ENCODE results near the gene SNURF.

DNA sequence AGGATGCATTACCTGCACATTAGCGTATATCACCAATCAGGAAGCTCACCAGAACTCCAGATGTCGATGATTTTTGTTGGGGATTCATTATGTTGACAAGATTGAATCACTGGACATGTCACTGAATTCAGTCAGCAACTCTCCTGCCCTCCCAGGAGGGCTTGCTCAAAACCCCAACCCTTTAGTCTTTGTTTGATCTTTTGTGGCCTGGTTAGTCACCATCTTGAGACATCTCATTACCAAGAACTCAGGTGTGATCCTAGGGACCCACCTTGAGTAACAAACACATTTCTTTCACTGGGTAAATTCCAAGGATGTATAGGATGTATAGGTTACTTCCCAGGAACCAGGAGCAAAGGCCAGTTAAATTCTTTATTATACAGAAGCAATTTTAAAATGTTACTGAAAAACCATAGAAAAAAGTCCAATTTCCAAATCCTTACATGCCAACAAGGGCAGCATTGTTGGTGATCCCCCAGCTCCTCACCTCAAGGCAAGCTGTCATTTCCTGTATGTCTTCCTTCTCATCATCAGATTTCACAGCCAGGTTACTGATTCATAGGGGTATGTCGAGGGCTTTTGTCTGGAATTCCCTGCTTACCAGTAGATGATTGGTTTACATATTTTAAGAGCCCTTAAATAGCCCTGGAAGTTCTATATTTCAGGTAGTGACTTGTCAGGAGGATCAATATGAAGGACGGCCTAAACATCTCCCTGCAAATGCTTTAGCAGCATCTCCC, 11.7 kb downstream of the SNURF start:
- TF ChIP-seq, protein P1, sequence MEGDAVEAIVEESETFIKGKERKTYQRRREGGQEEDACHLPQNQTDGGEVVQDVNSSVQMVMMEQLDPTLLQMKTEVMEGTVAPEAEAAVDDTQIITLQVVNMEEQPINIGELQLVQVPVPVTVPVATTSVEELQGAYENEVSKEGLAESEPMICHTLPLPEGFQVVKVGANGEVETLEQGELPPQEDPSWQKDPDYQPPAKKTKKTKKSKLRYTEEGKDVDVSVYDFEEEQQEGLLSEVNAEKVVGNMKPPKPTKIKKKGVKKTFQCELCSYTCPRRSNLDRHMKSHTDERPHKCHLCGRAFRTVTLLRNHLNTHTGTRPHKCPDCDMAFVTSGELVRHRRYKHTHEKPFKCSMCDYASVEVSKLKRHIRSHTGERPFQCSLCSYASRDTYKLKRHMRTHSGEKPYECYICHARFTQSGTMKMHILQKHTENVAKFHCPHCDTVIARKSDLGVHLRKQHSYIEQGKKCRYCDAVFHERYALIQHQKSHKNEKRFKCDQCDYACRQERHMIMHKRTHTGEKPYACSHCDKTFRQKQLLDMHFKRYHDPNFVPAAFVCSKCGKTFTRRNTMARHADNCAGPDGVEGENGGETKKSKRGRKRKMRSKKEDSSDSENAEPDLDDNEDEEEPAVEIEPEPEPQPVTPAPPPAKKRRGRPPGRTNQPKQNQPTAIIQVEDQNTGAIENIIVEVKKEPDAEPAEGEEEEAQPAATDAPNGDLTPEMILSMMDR (IDR thresholded peaks at IDR 0.05): no peak
- TF ChIP-seq POLR2A (IDR thresholded peaks at IDR 0.05): no peak

Measured in lower leg skin (tissue), 3 donors.